Activated naive CD4-positive, alpha-beta T cell treated with anti-CD3 and anti-CD28 coated beads, Interleukin-2, amount 10 ng/mL, durations not matched to agents 7 days and 5 days (primary cell): Measurements from ENCODE around the gene UBTD1.

ENCODE experiments used
- CTCF ChIA-PET: fragments of 350-600 bp; sonication (Branson Sonifier 250); formaldehyde crosslinking; loops from one replicate; lab custom pipeline; 2021; ENCODE audit warnings: antibody characterized with exemption; lab: Charles Lee
- DNase-seq: peaks from one replicate; pipeline ENCODE4 v3.0.0-alpha.2; 2020
- H3K27ac Mint-ChIP-seq: one replicate; pipeline ENCODE4 v1.8.0; 2021; ENCODE audit warnings: mild to moderate bottlenecking, moderate library complexity, mixed read lengths
- H3K27me3 Mint-ChIP-seq: one replicate; pipeline ENCODE4 v1.8.0; 2021; ENCODE audit warnings: mild to moderate bottlenecking, mixed read lengths
- H3K36me3 Mint-ChIP-seq: one replicate; pipeline ENCODE4 v1.8.0; 2021; ENCODE audit warnings: mixed read lengths
- H3K4me1 Mint-ChIP-seq: one replicate; pipeline ENCODE4 v1.8.0; 2021; ENCODE audit warnings: mixed read lengths
- H3K4me3 Mint-ChIP-seq: one replicate; pipeline ENCODE4 v1.8.0; 2021; ENCODE audit warnings: mild to moderate bottlenecking, moderate library complexity, mixed read lengths
- H3K9me3 Mint-ChIP-seq: one replicate; pipeline ENCODE4 v1.8.0; 2021; ENCODE audit warnings: mixed read lengths

Gene UBTD1

GRCh38 chr10:97590082-97590747 is 91.5 kb downstream of the UBTD1 start:
- Mint-ChIP-seq H3K9me3 (no peaks in the 10 kb centered on the region), H3K36me3 (no peaks in the 10 kb centered on the region), H3K4me3 (no peak overlapping the region), H3K27ac (no peak overlapping the region), H3K4me1 (peaks cover 5% of the 10 kb centered on the region), H3K27me3 (no peaks in the 10 kb centered on the region)
- no peak for DNase-seq
- CTCF ChIA-PET = interaction anchor here (0.6 to 1.0 kb wide), 2 partner anchors 21 to 111 kb away, joined by 3 read pairs; no protein-coding TSS in a partner anchor

GRCh38 chr10:97590748-97591495 is 92.2 kb downstream of the UBTD1 start:
- Mint-ChIP-seq H3K9me3 (no peaks in the 10 kb centered on the region), H3K27ac (no peak overlapping the region), H3K4me1 (peaks cover 5% of the 10 kb centered on the region), H3K4me3 (no peak overlapping the region), H3K36me3 (no peaks in the 10 kb centered on the region), H3K27me3 (no peaks in the 10 kb centered on the region)
- CTCF ChIA-PET = interaction anchor here (0.6 to 1.0 kb wide), 3 partner anchors 20 to 110 kb away, joined by 3 read pairs; no protein-coding TSS in a partner anchor
- no peak for DNase-seq

- Mint-ChIP-seq H3K36me3 (no peaks in the 10 kb centered on the region), H3K27ac (no peak overlapping the region), H3K27me3 (no peaks in the 10 kb centered on the region), H3K4me1 (peaks cover 5% of the 10 kb centered on the region), H3K4me3 (no peak overlapping the region), H3K9me3 (no peaks in the 10 kb centered on the region)
- DNase-seq = no peak
- CTCF ChIA-PET = no interaction called here
Observed at GRCh38 chr10:97593421-97593820, 94.7 kb downstream of the UBTD1 start.

GRCh38 chr10:97596101-97597082 is 97.7 kb downstream of the UBTD1 start:
- H3K27me3 Mint-ChIP-seq = no peaks in the 10 kb centered on the region
- DNase-seq = no peak
- CTCF ChIA-PET = interaction anchor here (0.6 kb wide), 1 partner anchor 9 kb away, joined by 3 read pairs; no protein-coding TSS in a partner anchor
- H3K36me3 Mint-ChIP-seq = no peaks in the 10 kb centered on the region
- H3K9me3 Mint-ChIP-seq = no peaks in the 10 kb centered on the region
- H3K27ac Mint-ChIP-seq = no peak overlapping the region
- H3K4me1 Mint-ChIP-seq = no peaks in the 10 kb centered on the region
- H3K4me3 Mint-ChIP-seq = no peak overlapping the region

- Mint-ChIP-seq H3K4me3 (no peak overlapping the region), H3K27me3 (peaks cover 4% of the 10 kb centered on the region), H3K27ac (no peak overlapping the region), H3K4me1 (no peaks in the 10 kb centered on the region), H3K36me3 (no peaks in the 10 kb centered on the region), H3K9me3 (no peaks in the 10 kb centered on the region)
- no peak for DNase-seq
- CTCF ChIA-PET = interaction anchor here (1.1 kb wide), 1 partner anchor 25 kb away, joined by 3 read pairs; the partner anchor contains the start of gene ANKRD2
Observed at GRCh38 chr10:97597778-97598177, 99.1 kb downstream of the UBTD1 start.

GRCh38 chr10:97598407-97599271 is 99.9 kb downstream of the UBTD1 start:
- H3K36me3 Mint-ChIP-seq = no peaks in the 10 kb centered on the region
- H3K4me1 Mint-ChIP-seq = no peaks in the 10 kb centered on the region
- CTCF ChIA-PET = interaction anchor here (1.1 kb wide), 1 partner anchor 26 kb away, joined by 3 read pairs; the partner anchor contains the start of gene ANKRD2
- no peak overlapping the region for H3K27ac Mint-ChIP-seq
- no peaks in the 10 kb centered on the region for H3K9me3 Mint-ChIP-seq
- DNase-seq = no peak
- peaks cover 4% of the 10 kb centered on the region for H3K27me3 Mint-ChIP-seq
- no peak overlapping the region for H3K4me3 Mint-ChIP-seq

GRCh38 chr10:97599272-97599619 is 100.5 kb downstream of the UBTD1 start:
- H3K27ac Mint-ChIP-seq = no peak overlapping the region
- CTCF ChIA-PET = no interaction called here
- no peak for DNase-seq
- peaks cover 4% of the 10 kb centered on the region for H3K27me3 Mint-ChIP-seq
- no peaks in the 10 kb centered on the region for H3K9me3 Mint-ChIP-seq
- H3K36me3 Mint-ChIP-seq = no peaks in the 10 kb centered on the region
- H3K4me1 Mint-ChIP-seq = no peaks in the 10 kb centered on the region
- H3K4me3 Mint-ChIP-seq = no peak overlapping the region

GRCh38 chr10:97600616-97601015 is 101.9 kb downstream of the UBTD1 start:
- H3K36me3 Mint-ChIP-seq = no peaks in the 10 kb centered on the region
- no peaks in the 10 kb centered on the region for H3K4me1 Mint-ChIP-seq
- peaks cover 9% of the 10 kb centered on the region for H3K27me3 Mint-ChIP-seq
- H3K9me3 Mint-ChIP-seq = no peaks in the 10 kb centered on the region
- H3K27ac Mint-ChIP-seq = no peak overlapping the region
- no peak for DNase-seq
- no peak overlapping the region for H3K4me3 Mint-ChIP-seq
- CTCF ChIA-PET = interaction anchor here (0.7 to 1.4 kb wide), 2 partner anchors 28 to 49 kb away, joined by 3 to 6 read pairs; partner anchors contain the start of gene ANKRD2

GRCh38 chr10:97601268-97602215 is 102.8 kb downstream of the UBTD1 start:
- Mint-ChIP-seq H3K27ac (no peak overlapping the region), H3K27me3 (peaks cover 9% of the 10 kb centered on the region), H3K4me3 (no peak overlapping the region), H3K9me3 (no peaks in the 10 kb centered on the region), H3K36me3 (no peaks in the 10 kb centered on the region), H3K4me1 (no peaks in the 10 kb centered on the region)
- DNase-seq = no peak
- CTCF ChIA-PET = interaction anchor here (1.4 kb wide), 1 partner anchor 29 kb away, joined by 6 read pairs; the partner anchor contains the start of gene ANKRD2

- DNase-seq = no peak
- CTCF ChIA-PET = no interaction called here
- no peak overlapping the region for H3K27ac Mint-ChIP-seq
- H3K4me1 Mint-ChIP-seq = no peaks in the 10 kb centered on the region
- H3K27me3 Mint-ChIP-seq = peaks cover 7% of the 10 kb centered on the region
- H3K9me3 Mint-ChIP-seq = no peaks in the 10 kb centered on the region
- no peaks in the 10 kb centered on the region for H3K36me3 Mint-ChIP-seq
- H3K4me3 Mint-ChIP-seq = no peak overlapping the region
Observed at GRCh38 chr10:97607095-97607636, 108.4 kb downstream of the UBTD1 start.

- Mint-ChIP-seq H3K27ac (no peak overlapping the region), H3K27me3 (peaks cover 5% of the 10 kb centered on the region)
Observed at GRCh38 chr10:97608991-97609561, 110.4 kb downstream of the UBTD1 start.

GRCh38 chr10:97611473-97611872 is 112.7 kb downstream of the UBTD1 start:
- H3K27me3 Mint-ChIP-seq = no peaks in the 10 kb centered on the region
- no peaks in the 10 kb centered on the region for H3K36me3 Mint-ChIP-seq
- CTCF ChIA-PET = interaction anchor here (1.2 to 1.3 kb wide), 2 partner anchors 77 to 147 kb away, joined by 3 read pairs; no protein-coding TSS in a partner anchor
- no peaks in the 10 kb centered on the region for H3K4me1 Mint-ChIP-seq
- H3K4me3 Mint-ChIP-seq = no peak overlapping the region
- no peaks in the 10 kb centered on the region for H3K9me3 Mint-ChIP-seq
- no peak overlapping the region for H3K27ac Mint-ChIP-seq
- no peak for DNase-seq

More at GRCh38 chr10:97608991-97609561, 110.4 kb downstream of the UBTD1 start:
- Mint-ChIP-seq H3K9me3 (no peaks in the 10 kb centered on the region), H3K4me1 (no peaks in the 10 kb centered on the region), H3K4me3 (no peak overlapping the region), H3K36me3 (no peaks in the 10 kb centered on the region)
- CTCF ChIA-PET = interaction anchor here (0.6 kb wide), 1 partner anchor 33 kb away, joined by 3 read pairs; no protein-coding TSS in a partner anchor
- no peak for DNase-seq
